Calu3 (cell line): ENCODE measurements around the gene ATP8B3. TPM values are rescaled to one million over a fixed set of nuclear protein-coding genes. Genes with fewer than 3 reads are reported as not detected.

Experiments
- BruUV-seq: library from RNA; stranded (reverse); fragments of 400-500 nt; replicated peaks from 2 replicates; lab custom pipeline; 2021; lab: Mats Ljungman, UMichigan
- CTCF ChIA-PET: fragments of 300-600 bp; sonication (Branson Sonifier 250); formaldehyde crosslinking; loops from one replicate; lab custom pipeline; 2022; ENCODE audit warnings: antibody characterized with exemption; lab: Charles Lee
- DNase-seq: peaks from one replicate; pipeline ENCODE4 v3.0.0; 2022
- H3K27ac Mint-ChIP-seq: one replicate; pipeline ENCODE4 v1.8.0; 2022; ENCODE audit warnings: mixed read lengths; ENCODE audit not compliant: unreplicated experiment
- H3K27me3 Mint-ChIP-seq: one replicate; pipeline ENCODE4 v1.8.0; 2022; ENCODE audit warnings: mixed read lengths; ENCODE audit not compliant: unreplicated experiment
- H3K36me3 Mint-ChIP-seq: one replicate; pipeline ENCODE4 v1.8.0; 2022; ENCODE audit warnings: mild to moderate bottlenecking, moderate library complexity, mixed read lengths; ENCODE audit not compliant: insufficient read depth, unreplicated experiment
- H3K4me1 Mint-ChIP-seq: one replicate; pipeline ENCODE4 v1.8.0; 2022; ENCODE audit warnings: mild to moderate bottlenecking, low read depth, mixed read lengths; ENCODE audit not compliant: unreplicated experiment
- H3K4me3 Mint-ChIP-seq: one replicate; pipeline ENCODE4 v1.8.0; 2022; ENCODE audit warnings: mild to moderate bottlenecking, low read depth, moderate library complexity, mixed read lengths; ENCODE audit not compliant: unreplicated experiment
- H3K9me3 Mint-ChIP-seq: one replicate; pipeline ENCODE4 v1.8.0; 2022; ENCODE audit warnings: low read depth, mixed read lengths; ENCODE audit not compliant: unreplicated experiment
- CTCF ChIP-seq: fragments of 200-600 bp; IDR thresholded peaks from one replicate; pipeline ENCODE4 v1.8.0; 2022; ENCODE audit warnings: antibody characterized with exemption; ENCODE audit not compliant: unreplicated experiment
- intact Hi-C: fragments of 100-400 bp; cut with micrococcal nuclease; formaldehyde crosslinking; loops from one replicate; pipeline ENCODE4 v1.10.0; 2022; ENCODE audit not compliant: unreplicated experiment
- total RNA-seq: library from RNA; stranded (reverse); gene quantifications from 2 replicates; pipeline ENCODE4 v1.2.3, GENCODE V29; 2022

ATP8B3 gene
- total RNA-seq, 1 experiment from 2014 or later: 6.7 TPM

GRCh38 chr19:1807695-1808394, 4.2 kb downstream of the ATP8B3 start:
- no peak for TF ChIP-seq CTCF
- Mint-ChIP-seq H3K27ac (no peak overlapping the region), H3K36me3 (peaks cover 17% of the 10 kb centered on the region), H3K9me3 (no peaks in the 10 kb centered on the region), H3K4me1 (peaks cover 19% of the 10 kb centered on the region), H3K27me3 (no peaks in the 10 kb centered on the region), H3K4me3 (no peak overlapping the region)
- intact Hi-C loops: no loop called here
- BruUV-seq: no TSS peak
- CTCF ChIA-PET: no interaction called here
- no peak for DNase-seq

DNA sequence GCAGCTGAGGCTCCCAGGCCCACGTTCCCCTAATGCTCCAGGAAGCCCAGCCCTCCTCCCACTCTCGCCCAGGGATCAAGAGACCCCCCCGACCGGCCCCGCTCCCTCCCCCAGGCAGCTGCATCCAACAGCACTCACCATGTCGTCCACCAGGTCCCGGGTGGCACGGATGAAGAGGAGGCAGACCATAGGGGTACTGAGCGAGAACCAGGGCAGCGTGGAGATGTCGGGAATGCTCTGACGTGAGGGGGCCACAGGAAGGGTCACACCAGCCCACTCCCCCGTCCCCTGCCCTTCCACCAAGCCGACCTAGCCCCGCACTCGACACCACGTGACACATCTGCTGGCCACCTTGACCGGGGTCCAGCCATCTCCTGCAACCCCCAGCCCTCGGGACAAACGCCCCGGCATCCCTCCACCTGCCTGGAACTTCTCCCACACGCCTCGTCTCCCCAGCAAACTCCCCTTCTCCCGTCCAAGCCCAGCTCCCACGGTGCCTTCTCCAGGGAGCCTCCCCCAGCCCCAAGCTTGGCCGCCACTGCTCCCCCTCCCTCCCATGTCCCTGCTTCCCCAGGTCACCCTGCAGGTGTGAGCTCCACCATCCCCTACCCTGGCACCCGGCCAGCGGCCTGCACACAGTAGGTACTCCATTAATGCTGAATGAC, 4.9 kb downstream of the ATP8B3 start:
- Mint-ChIP-seq H3K27ac (no peak overlapping the region), H3K9me3 (no peaks in the 10 kb centered on the region), H3K4me3 (no peak overlapping the region), H3K27me3 (no peaks in the 10 kb centered on the region), H3K4me1 (peaks cover 13% of the 10 kb centered on the region), H3K36me3 (peaks cover 11% of the 10 kb centered on the region)
- intact Hi-C loops: no loop called here
- no peak for TF ChIP-seq CTCF
- CTCF ChIA-PET: no interaction called here
- no TSS peak for BruUV-seq
- no peak for DNase-seq

- no peak for TF ChIP-seq CTCF
- intact Hi-C loops: no loop called here
- CTCF ChIA-PET: no interaction called here
- H3K4me1 Mint-ChIP-seq: peaks cover 9% of the 10 kb centered on the region
- H3K36me3 Mint-ChIP-seq: peaks cover 7% of the 10 kb centered on the region
- H3K27me3 Mint-ChIP-seq: no peaks in the 10 kb centered on the region
- no peak for DNase-seq
- no peak overlapping the region for H3K4me3 Mint-ChIP-seq
- BruUV-seq: no TSS peak
- H3K9me3 Mint-ChIP-seq: no peaks in the 10 kb centered on the region
- no peak overlapping the region for H3K27ac Mint-ChIP-seq
Observed at GRCh38 chr19:1806184-1807029, 5.7 kb downstream of the ATP8B3 start.

DNA sequence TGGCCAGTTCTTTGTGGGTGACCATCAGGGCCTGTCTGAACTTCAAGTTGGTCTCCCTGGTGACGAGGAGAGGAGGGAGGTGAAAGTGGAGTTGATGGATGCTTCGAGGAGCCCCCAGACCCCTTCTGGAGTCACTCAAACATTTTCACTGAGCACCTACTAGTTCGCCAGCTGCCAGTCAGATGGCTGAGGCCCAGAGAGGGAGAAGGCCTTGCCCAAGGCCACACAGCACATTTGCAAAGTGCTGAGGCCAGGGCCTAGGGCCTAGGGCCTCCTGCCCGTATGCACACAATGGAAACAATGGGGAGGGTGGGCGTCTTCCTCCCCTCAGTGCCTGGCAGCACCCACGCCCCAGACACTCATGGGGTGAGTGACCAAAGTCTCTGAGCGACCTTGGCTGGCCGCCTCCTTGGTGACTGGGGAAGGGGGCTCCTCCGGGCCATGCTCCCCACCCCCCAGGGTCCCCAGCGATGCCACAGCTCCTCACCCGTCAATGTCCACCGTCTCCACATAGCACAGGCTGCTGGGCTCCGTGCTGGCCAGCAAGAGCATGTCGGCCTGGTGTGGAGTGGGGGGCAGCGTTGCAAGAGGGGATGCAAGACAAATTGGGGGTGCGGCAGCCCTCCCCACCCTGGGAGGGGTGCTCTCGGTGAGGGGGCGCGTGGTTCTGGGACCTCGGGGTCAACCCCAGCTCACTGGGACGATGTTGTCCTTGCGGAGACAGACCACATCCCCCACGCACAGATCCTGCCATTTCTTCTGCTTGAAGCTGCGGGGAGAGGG, 6.5 kb downstream of the ATP8B3 start:
- intact Hi-C loops: no loop called here
- Mint-ChIP-seq H3K9me3 (no peaks in the 10 kb centered on the region), H3K27me3 (no peaks in the 10 kb centered on the region), H3K36me3 (peaks cover 3% of the 10 kb centered on the region), H3K4me1 (peaks cover under 1% of the 10 kb centered on the region), H3K27ac (no peak overlapping the region), H3K4me3 (no peak overlapping the region)
- no peak for DNase-seq
- CTCF ChIA-PET: no interaction called here
- TF ChIP-seq CTCF: no peak
- no TSS peak for BruUV-seq
